Measurements from ENCODE around the gene APOL6. TPM values are rescaled to one million over a fixed set of nuclear protein-coding genes. Genes with fewer than 3 reads are reported as not detected.

APOL6 gene
- total and polyA plus RNA-seq, 2 donors from 2014 or later, result 5.5 to 30.2 TPM

- Histone ChIP-seq H3K9ac (ENCODE audit: low read length in 3 of 3) (no peak overlapping the region), H3K9me3 (ENCODE audit: control insufficient read depth in 2 of 3, insufficient read depth in 1 of 3, low read length in 3 of 3) (no peaks in the 10 kb centered on the region), H3K4me3 (ENCODE audit: low read length in 3 of 3) (no peak overlapping the region), H3K4me1 (ENCODE audit: control insufficient read depth in 2 of 3, insufficient read depth in 2 of 3, low read depth in 1 of 3, low read length in 3 of 3) (no peaks in the 10 kb centered on the region), H3K36me3 (ENCODE audit: control insufficient read depth in 2 of 3, insufficient read depth in 3 of 3, low read length in 3 of 3) (no peaks in the 10 kb centered on the region), H3K27me3 (ENCODE audit: control insufficient read depth, insufficient read depth, low read length) (no peaks in the 10 kb centered on the region), H3K27ac (ENCODE audit: low read depth in 2 of 2, low read length in 2 of 2) (no peak overlapping the region)
- intact Hi-C loops (cut with DNase I), result no loop called here
- TF ChIP-seq, protein P1, sequence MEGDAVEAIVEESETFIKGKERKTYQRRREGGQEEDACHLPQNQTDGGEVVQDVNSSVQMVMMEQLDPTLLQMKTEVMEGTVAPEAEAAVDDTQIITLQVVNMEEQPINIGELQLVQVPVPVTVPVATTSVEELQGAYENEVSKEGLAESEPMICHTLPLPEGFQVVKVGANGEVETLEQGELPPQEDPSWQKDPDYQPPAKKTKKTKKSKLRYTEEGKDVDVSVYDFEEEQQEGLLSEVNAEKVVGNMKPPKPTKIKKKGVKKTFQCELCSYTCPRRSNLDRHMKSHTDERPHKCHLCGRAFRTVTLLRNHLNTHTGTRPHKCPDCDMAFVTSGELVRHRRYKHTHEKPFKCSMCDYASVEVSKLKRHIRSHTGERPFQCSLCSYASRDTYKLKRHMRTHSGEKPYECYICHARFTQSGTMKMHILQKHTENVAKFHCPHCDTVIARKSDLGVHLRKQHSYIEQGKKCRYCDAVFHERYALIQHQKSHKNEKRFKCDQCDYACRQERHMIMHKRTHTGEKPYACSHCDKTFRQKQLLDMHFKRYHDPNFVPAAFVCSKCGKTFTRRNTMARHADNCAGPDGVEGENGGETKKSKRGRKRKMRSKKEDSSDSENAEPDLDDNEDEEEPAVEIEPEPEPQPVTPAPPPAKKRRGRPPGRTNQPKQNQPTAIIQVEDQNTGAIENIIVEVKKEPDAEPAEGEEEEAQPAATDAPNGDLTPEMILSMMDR (IDR thresholded peaks at IDR 0.05; ENCODE audit: borderline replicate concordance, extremely low read depth, insufficient read depth), result no peak
- DNase-seq (peak in 4 of 5 donors; percentile 40 to 78 (median 68)), FAIRE-seq (no peak)
These were observed 37.5 kb downstream of the APOL6 start for GRCh38 chr22:35685731-35686130.

- TF ChIP-seq, protein P1 (IDR thresholded peaks at IDR 0.05; ENCODE audit: borderline replicate concordance, extremely low read depth, insufficient read depth), result no peak
- DNase-seq (no peak), FAIRE-seq (no peak)
- Histone ChIP-seq H3K9me3 (ENCODE audit: control insufficient read depth in 2 of 3, insufficient read depth in 1 of 3, low read length in 3 of 3) (no peaks in the 10 kb centered on the region), H3K4me1 (ENCODE audit: control insufficient read depth in 2 of 3, insufficient read depth in 2 of 3, low read depth in 1 of 3, low read length in 3 of 3) (no peaks in the 10 kb centered on the region), H3K36me3 (ENCODE audit: control insufficient read depth in 2 of 3, insufficient read depth in 3 of 3, low read length in 3 of 3) (no peaks in the 10 kb centered on the region), H3K27ac (ENCODE audit: low read depth in 2 of 2, low read length in 2 of 2) (no peak overlapping the region), H3K4me3 (ENCODE audit: low read length in 3 of 3) (no peak overlapping the region), H3K9ac (ENCODE audit: low read length in 3 of 3) (no peak overlapping the region), H3K27me3 (ENCODE audit: control insufficient read depth, insufficient read depth, low read length) (no peaks in the 10 kb centered on the region)
- intact Hi-C loops (cut with DNase I), result no loop called here
These were observed 38.1 kb downstream of the APOL6 start for GRCh38 chr22:35686298-35686697.

- no peaks in the 10 kb centered on the region for H3K9me3 ChIP-seq (ENCODE audit: control insufficient read depth in 2 of 3, insufficient read depth in 1 of 3, low read length in 3 of 3)
- no peak overlapping the region for H3K27ac ChIP-seq (ENCODE audit: low read depth in 2 of 2, low read length in 2 of 2)
- H3K9ac ChIP-seq (ENCODE audit: low read length in 3 of 3), result no peak overlapping the region
- H3K4me1 ChIP-seq (ENCODE audit: control insufficient read depth in 2 of 3, insufficient read depth in 2 of 3, low read depth in 1 of 3, low read length in 3 of 3), result no peaks in the 10 kb centered on the region
- H3K36me3 ChIP-seq (ENCODE audit: control insufficient read depth in 2 of 3, insufficient read depth in 3 of 3, low read length in 3 of 3), result no peaks in the 10 kb centered on the region
- H3K27me3 ChIP-seq (ENCODE audit: control insufficient read depth, insufficient read depth, low read length), result no peaks in the 10 kb centered on the region
- DNase-seq (no peak), FAIRE-seq (no peak)
- H3K4me3 ChIP-seq (ENCODE audit: low read length in 3 of 3), result no peak overlapping the region
- TF ChIP-seq, protein P1 (IDR thresholded peaks at IDR 0.05; ENCODE audit: borderline replicate concordance, extremely low read depth, insufficient read depth), result no peak
- intact Hi-C loops (cut with DNase I), result no loop called here
These were observed 39.2 kb downstream of the APOL6 start for GRCh38 chr22:35687461-35687860.

Data from kidney (tissue), 14 donors.